Stimulated activated CD4-positive, alpha-beta T cell treated with anti-CD3 and anti-CD28 coated beads, Interleukin-4, amount 100 ng/mL, for 48 hours (primary cell): ENCODE results near the gene CKB.

Experiments
- DNase-seq, 2 donors: peaks; one replicate each; pipeline ENCODE4 v3.0.0-alpha.2; 2020; ENCODE audit warnings: low read depth in 2 of 2

Gene CKB

DNA sequence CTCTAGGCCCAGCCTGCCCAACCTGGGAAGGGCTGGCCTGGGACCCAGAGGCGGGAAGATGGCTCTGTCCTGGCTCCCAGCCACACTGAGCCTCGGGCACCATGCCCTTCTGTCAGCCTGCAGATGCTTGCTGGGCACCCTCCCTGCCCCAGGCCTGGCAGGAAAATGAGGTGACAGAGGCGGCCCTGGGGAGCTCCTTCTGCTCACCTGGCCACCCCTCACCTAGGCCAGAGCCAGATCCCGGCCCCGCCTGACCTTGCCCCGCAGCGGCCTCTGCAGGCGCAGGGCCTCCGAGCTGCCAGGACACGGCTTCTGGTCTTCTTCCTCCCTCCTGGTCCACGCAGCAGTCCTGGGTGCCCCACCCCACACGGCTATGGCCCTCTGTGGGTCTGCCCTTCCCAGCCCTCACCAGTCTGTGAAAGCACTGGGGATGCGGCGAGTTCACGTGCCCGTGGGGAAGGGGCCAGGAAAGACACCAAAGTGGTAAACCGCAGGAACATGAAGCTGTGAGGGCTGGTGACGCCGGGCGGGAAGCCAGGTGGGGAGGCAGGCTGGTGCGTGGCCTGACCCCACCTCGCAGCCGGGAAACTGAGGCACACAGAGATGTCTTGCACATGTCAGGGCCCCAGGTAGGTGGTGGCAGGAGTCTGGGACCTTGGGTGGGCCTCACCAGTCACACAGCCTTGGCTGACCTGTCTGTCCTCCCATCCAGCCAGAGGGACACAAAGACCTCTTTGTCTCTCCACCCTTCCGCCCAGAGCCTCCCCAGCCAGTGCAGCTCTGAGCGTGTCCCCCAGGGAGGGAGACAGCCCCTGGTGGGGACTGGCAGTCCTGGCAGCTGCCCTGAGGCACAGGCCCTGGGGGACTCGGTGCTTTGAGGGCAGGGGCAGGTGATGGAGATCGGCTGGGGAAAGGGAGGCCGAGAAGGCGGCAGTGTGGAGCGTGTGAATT, 27.0 kb upstream of the CKB start:
- DNase-seq: no peak

DNA sequence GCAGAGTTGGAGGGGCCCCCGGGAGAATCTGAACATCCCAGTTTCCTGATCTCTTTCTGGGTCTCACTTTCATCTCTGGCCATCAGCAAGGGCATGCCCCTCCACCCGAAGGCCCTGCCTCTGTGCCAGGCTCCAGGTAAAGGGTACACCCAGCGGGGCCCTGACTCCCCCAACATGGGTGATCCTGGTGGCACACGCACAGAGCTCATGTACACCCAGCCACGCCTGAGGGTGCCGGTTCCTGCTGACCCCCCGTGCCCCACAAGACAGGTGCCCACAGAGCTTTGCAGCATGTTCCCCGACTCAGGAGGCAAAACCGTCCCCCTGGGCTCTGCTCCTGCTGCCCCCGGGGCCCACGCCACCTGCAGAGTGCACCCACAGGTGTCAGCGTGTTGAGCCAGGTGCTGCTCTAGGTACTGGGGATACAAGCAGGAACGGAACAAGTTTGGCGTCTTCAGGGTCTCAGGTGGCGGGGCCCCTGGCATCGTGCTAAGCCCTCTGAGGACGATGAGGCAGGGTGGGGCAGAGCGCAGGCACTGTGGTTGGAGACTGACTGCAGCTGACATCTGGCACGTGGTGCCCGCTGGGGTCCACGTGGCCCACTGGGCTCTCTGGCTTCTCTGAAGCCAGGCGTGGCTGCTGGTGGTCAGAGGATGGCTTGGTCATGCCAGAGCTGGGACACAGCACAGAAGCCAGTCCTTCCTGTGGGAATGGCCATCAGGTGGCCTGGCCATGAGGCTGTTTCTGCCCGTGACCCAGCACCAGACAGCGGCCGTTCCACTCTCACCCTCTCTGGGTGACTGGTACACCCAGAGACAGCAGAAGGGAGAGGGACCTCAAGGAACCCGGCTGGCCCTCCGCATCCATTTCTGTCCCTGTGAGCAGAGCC, 26.1 kb upstream of the CKB start:
- no peak for DNase-seq

DNA sequence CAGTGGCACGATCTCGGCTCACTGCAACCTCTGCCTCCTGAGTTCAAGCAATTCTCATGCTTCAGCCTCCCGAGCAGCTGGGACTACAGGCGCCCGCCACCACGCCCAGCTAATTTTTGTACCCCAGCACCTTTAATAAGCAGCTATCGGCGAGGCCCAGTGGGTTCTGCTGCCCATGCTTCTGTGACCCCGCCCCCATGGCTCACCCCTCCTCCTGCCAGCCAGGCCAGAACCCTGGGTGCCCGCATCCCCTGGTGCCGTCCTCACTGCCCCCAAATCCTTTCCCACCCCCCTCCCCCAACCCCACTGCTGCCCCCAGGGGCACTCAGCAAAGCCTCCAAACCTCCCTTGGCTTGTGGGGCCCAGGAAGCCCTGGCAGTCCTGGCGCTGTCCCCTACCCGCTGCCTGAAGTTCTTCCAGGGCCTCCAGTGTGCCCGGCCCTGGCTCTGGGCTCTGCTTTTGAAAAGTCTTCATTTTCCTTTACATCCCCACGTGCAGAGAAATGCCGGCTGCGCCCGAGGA, 25.4 kb upstream of the CKB start:
- DNase-seq: no peak

DNA sequence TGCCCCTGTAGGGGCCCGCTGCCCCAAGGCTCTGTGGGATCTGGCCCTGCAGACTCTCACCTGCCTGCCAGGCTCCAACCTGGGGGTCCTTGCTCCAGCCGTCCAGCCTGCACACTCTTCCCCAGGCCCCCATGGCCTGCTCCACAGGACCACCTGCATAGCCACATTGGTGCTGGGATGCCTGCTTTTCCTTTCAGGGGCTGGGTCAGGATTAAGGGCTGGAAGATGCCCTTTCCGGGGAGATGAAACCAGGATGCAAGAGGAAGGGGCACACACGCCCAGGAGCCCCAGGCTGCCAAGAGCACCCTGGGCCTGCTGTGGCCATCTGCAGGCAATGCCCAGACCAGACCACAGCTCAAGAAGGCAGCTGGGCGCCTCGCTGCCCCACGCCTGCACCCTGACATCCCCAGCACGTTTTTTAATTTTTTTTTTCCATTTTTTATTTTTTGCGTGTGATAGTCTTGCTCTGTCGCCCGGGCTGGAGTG, 24.9 kb upstream of the CKB start:
- no peak for DNase-seq

DNA sequence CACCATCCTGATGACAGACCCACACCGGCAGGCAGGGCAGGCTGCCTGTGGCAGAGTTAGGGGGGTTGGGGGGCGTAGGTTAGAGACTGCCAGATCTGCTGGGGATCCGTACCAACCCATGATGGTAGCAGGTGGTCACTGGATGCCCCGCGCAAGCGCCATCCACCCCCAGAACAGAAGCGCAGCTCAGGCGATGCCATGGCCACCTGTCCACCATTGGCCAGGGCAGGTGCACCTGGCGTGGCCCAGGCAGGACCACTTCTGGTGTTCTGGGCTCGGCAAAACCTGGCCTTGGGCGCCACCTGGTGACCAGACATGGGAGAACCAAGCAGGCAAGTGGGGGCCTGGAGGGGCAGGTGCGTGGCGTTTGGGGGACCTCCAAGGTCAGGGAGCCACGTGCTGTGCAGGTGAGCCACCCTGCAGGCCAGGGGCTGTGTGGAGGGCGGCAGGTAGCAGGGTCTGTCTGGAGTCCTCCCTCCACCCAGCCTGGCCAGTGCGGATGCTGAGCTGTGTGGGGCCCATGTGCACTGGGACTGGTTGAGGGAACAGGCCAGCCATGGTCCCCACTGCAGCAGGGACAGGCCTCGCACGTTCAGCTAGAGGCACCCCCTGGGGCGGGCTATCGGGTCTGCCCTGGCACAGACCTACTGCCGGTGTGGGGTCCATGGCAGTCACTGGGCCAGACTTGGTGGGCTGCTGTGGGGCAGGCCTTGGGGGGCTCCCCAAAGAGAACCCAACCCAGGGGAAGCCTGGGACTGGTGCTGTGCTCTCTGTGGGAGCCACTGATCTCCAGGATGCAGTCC, 24.2 kb upstream of the CKB start:
- peak; percentile 66 to 75 for DNase-seq

DNA sequence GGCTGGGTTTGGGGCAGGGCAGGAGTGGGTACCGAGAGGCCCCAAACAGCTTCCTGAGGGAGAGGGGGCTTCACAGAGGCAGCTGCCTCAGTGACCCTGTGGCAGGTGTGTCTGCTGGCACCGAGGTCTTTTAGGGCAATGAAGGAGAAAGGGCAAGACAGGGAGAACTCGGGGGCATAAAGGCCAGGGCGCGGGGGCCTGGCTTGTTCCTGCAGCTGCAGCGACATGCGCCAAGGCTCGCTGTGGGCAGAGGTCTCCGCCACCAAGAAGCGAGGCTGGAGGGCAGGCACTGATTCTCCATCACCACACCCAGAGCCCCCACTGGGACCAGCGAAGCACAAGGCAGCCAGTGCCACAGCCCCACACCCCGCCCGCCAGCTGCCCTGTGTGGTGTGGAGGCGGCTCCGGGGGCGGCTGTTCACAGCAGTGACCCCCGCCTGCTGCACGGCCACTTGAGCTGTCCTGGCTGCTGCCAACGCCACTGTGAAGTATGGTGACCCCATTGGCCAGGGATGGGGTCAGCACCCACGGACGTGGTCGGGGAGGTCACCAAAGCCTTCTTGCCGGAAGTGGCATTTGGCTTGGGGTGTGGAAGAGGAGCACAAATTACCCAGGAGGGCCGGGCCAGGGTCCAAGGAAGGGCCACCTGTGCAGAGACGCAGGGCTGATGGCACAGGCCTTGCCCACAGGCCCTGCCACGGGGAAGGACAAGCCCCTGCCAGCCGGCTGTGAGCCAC, 23.5 kb upstream of the CKB start:
- no peak for DNase-seq

DNA sequence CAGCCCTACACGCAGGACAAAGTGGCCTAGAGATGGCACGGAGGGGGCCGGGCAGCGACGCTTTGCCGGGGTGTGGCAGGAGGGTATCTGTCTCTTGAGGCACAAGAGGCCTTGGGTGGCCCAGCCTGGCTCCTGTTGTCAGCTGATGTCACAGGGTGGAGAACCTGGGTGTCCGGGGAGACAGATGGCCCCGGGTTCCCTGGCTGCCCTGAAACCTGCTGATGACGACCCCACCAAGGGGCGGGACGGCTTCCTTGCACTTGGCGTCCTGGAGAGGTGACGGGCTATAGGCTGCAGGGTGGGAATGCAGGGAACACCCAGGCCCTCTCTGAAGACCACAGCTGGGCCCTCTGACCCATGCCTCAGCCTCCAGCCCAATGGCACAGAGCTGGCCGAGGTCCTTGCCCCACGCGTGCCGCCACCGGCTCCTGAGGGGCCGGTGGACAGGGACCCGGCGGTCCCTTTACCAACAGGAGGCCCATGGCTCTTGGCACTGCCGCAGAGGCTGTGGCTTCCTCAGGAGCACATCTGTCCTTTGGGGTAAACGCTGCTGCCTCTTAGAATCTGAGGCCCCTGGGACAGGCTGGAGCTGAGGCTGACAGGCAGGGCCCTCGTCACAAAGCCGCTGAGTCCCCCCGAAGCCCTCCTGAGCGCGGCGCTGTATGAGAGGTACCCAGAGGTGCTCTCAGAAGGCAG, 22.7 kb upstream of the CKB start:
- DNase-seq: no peak

DNA sequence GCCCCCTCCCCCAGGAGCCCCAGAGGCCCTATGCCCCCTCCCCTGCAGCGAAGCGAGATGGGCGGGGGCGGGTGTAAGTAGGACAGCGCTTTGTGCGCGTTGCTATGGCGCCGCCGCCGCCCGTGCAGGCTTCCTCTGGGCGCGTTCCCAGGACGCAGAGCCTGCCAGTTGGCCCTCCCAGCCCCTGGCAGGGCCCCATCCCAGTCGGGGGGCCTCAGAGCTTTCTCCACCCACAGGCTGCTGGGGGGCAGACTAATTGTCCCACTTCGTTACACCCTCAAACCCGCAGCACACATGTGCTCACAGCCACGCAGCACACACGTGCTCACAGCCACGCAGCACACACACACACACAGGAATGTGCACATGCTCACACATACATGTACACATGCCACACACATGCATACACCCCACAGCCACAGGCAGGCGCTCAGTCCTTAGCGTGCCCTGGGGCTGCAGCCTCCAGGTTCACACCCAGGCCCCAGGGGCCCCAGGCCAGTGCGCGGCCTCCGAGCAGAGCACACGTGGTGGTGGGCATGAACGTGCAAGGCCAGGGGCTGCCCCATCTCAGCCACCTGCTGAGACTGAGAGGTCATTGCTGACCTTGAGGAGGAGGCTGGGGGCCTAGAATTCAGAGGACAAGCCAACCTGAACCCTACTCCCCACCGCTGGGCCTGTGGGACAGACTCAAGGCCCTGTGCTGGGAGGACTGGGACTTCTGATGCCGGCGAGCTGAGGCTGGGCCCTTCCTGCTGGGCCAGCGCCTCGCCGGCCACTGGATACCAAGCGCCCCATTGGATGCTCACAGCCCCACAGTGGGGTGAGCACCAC, 22.0 kb upstream of the CKB start:
- no peak for DNase-seq

DNA sequence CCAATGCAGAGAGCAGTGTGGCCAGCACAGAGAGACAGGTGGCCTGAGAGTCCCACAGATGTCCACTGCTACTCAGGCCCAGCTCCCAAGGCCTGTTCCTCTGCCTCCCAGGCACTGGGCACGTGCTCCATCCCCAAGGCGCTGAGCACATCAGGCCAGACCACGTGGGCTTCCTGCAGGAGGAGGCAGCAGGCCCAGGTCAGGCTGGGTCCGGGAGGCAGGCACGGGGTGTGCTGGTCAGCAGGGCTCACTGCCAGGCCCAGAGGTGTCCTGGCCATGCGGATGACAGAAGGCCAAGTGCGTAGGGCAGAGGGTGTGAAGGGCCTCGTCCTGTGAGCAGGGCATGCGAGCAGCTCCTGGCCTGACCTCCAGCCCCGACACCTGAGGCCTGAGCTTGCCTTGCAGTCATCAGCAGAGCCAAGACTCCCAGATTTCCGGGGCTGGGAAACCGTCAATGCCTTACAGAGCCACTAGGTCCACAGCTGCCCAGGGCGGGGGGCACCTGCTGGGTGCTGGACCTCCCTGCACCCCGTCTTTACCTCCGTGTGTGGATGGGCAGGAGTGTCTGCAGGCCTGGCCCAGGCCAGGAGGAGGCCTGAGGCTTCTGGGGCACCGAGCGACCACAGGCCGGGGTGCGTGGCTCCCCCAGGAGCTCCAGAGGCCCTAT, 21.2 kb upstream of the CKB start:
- DNase-seq: no peak

DNA sequence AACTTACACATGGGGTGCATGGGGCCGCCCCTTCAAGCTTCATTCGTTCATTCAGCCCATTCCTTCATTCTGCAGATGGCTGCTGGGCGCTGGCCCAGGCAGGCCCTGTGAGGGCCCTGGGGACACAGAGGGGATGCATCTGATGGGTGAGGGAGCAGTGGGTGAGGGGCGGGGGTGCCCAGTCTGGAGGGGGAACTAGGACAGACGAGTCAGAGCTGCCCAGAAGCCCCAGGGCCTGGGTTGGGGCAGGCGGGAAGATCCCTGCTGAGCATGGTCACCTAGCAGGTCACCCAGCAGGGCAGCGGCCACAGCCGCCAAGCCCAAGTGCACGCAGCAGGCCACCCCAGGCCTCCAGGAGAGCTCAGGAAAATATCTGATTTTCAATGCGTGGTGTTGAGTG, 20.5 kb upstream of the CKB start:
- DNase-seq: no peak

DNA sequence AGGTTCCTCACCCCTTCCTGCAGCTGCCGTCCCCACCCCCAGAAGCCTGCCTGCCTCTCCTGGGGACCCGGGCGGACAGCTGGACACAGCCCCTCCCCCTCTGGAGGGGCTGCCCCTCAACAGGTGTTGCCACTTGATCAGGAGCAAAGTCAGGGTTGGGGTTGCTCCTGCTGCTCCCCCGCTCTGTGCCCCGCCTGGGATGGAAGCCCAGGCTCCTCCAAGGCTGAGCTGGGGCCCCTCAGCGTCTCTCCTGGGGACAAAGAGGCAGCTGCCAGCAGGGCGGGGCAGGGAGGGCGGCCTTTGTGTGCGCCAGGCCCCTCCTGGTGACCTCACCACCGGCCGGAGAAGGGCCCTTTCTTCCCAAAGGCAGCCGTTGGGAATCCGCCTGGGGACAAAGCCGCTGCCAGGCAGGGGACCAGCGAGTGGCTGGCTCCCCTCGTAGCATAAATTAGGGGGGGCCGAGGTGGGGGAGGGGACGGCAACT, 20.0 kb upstream of the CKB start:
- DNase-seq: no peak

DNA sequence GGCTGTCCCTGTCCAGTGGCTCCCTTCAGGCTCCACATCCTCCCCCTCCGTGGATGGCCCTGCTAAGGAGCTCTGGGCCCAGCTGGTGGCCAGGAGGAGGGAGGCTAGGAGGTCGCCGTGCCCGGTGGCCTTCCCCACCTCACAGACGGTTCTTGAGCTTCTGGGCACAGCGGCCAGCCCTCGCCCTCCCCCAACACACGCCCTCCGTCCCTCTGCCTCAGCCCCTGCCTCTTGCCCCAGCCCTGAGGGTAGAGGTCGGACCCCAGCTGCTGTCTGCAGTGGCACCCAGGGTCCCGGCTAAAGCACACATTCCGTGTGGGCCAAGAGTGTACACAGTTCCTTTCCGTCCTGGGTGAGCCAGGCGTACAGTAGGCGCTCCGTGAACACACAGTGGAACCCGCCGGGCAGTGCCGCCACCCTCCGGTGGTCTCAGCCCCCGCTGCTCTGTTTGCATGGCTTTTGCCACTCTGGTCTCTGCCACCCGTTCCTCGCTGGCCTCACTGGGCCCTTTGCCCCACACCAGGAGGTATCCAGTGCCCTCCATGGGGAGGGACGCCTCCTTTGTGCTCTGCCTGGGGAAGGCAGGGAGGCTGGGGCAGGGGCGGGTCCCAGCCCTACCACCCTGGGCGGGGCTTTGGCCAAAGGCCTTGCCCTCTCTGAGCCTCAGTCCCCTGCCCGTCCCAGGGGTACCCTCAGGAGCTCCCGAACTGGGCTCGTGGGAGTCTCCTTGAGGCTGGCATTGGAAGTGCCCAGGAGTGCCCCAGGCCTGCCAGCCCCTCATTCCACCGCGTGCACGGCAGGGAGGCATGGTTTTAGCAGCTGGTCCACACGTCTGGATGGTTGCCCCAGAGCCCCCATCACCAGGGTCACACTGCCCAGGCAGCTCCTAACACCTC, 19.3 kb upstream of the CKB start:
- no peak for DNase-seq

DNA sequence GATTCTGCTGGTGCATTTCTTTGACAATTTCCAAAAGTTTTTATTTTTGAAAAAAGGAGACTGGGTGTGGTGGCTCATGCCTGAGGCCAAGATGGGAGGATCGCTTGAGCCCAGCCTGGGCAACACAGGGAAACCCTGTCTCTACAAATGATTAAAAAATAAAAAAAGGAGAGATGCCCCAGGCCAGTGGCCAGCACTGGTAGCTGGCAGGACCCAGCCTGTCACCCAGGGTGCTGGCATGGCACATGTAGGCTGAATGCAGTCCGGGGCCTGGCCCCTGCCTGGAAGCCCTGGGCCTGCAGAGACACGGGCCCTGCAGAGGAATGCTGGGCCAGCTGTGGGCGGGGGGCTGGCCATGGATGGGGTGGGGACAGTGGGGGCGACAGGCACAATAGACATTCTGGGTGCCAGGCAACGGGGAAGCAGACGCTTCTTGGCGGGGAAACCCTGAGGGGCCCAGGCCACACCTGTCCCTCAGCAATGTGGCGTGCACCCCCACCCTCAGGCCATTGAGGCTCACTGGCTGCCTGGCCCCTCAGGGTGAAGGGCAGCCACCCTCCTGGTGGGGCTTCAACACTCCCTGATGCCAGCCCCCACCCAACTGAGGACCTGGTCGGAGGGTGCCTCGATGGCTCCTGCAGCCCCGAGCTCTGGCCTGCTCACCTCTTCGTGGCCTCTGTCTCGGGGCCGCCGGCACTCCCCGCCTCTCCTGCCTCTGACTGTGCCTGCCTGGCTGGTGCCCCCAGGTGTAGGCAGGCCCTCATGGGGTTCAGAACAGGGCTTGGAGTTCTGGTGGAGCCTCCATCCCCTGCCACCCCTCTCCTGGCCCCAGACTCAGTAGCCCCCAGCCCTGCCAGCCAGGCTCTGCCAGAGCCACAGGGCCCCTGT, 18.4 kb upstream of the CKB start:
- no peak for DNase-seq

DNA sequence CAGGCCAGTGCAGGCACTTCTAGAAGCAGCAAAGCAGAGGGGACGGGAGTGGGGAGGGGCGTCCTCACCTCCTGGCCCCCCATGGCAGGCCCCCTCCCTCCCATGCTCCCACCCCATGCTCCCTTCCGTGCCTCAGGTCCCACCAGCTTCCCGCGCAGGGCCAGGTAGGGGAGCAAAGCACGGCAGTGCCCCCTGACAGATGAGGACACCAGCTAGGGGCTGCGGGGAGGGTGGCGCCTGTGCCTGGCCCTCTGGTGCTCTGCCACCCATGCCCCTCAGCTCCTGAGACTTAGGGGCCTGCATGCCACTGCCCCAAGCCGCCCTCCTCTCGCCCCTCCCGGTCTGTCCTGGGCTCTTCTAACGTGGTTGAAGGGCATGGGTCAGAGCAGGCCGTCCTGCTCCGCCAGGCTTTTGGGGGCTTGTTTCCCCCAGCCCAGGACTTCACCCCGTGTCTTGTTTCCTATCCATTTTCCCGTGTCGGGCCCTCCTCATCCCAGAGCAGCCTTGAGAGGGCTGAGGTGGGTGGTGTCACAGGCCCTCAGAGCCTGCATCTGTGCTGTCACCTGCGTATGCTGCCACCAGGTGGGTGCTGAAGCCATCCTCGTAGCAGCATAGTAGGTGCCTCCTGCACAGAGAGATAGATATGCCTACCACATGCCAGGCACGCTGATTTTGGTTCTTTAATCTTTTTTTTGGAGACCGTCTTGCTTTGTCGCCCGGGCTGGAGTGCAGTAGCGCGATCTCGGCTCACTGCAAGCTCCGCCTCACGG, 16.6 kb upstream of the CKB start:
- no peak for DNase-seq

DNA sequence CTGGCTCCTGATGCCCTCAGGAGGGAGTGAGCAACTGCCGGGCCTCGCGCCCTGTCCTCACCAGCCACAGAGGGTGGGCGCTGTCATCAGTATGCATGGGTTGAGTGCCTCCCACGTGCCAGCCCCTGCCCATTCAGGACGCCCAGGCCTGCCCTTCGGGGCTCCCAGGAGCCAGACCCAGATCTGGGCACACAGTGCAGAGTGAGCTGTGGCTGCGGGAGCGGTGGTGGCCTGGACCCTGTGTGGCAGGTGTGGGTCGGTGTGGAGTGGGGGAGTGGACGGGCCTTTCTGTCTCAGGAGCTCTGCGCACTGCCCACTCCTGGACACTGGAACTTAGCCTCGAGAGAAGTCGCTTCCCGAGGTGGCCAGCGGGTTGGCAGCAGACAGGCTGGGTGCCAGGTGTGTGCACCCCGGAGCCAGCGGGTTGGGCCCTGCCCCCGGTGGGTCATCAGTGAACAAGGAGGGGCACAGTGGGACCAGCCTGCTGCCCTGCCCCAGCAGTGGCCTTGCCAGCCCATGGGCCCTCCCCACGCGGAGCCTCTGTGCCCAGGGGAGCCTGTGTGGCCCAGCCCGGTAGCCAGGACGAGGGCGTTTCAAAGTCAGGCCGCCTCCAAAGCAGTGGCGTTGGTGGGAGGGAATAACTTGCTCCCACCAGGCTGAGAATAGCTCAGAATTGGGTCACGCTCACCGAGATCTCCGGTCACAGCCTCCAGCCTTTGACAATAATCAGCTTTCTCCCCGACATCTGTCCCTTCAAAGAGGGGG, 15.8 kb upstream of the CKB start:
- DNase-seq: no peak
